HEK293 (cell line): ENCODE data around the gene ZNF600.

Experiments
- MYNN ChIP-seq: fragments of 450-650 bp; formaldehyde crosslinking; IDR thresholded peaks from 2 replicates; pipeline ENCODE4 v1.5.1; 2016; ENCODE audit warnings: missing biosample characterization, missing genetic modification characterization, borderline replicate concordance
- RBAK ChIP-seq: fragments of 450-650 bp; formaldehyde crosslinking; IDR thresholded peaks from 2 replicates; pipeline ENCODE4 v1.5.1; 2016; ENCODE audit warnings: missing biosample characterization, missing genetic modification characterization
- ZBTB21 ChIP-seq: fragments of 450-650 bp; formaldehyde crosslinking; IDR thresholded peaks from 2 replicates; pipeline ENCODE4 v1.5.1; 2017; ENCODE audit warnings: missing biosample characterization, missing genetic modification characterization
- ZBTB7A ChIP-seq: fragments of 450-650 bp; formaldehyde crosslinking; IDR thresholded peaks from 2 replicates; pipeline ENCODE4 v1.5.1; 2016; ENCODE audit warnings: low read depth, missing biosample characterization, missing genetic modification characterization
- ZNF16 ChIP-seq: fragments of 450-650 bp; formaldehyde crosslinking; IDR thresholded peaks from 2 replicates; pipeline ENCODE4 v1.5.1; 2016; ENCODE audit warnings: low read depth, missing biosample characterization, missing genetic modification characterization
- ZNF214 ChIP-seq: fragments of 450-650 bp; formaldehyde crosslinking; IDR thresholded peaks from 2 replicates; pipeline ENCODE4 v1.5.1; 2017; ENCODE audit warnings: missing biosample characterization, mild to moderate bottlenecking, missing genetic modification characterization, borderline replicate concordance
- ZNF239 ChIP-seq: fragments of 450-650 bp; formaldehyde crosslinking; IDR thresholded peaks from 2 replicates; pipeline ENCODE4 v1.5.1; 2016; ENCODE audit warnings: missing biosample characterization, missing genetic modification characterization
- ZNF701 ChIP-seq: fragments of 450-650 bp; formaldehyde crosslinking; IDR thresholded peaks from 2 replicates; pipeline ENCODE4 v1.5.1; 2016; ENCODE audit warnings: missing biosample characterization, missing genetic modification characterization
- ZNF792 ChIP-seq: fragments of 450-650 bp; formaldehyde crosslinking; IDR thresholded peaks from 2 replicates; pipeline ENCODE4 v1.5.1; 2016; ENCODE audit warnings: missing biosample characterization, missing genetic modification characterization
- ZNF830 ChIP-seq: fragments of 450-650 bp; IDR thresholded peaks from 2 replicates; pipeline ENCODE4 v1.5.0; 2018; ENCODE audit warnings: missing biosample characterization, missing genetic modification characterization, low read depth, mild to moderate bottlenecking, moderate library complexity
- TF ChIP-seq, protein P1 (sequence below): fragments of 450-650 bp; formaldehyde crosslinking; conservative IDR thresholded peaks from 2 replicates; pipeline ENCODE4 v1.5.1; 2016; ENCODE audit warnings: low read depth, missing biosample characterization, missing genetic modification characterization
- TF ChIP-seq, protein P2 (sequence below): fragments of 450-650 bp; formaldehyde crosslinking; IDR thresholded peaks from 2 replicates; pipeline ENCODE4 v1.5.1; 2016; ENCODE audit warnings: missing biosample characterization, missing genetic modification characterization
- TF ChIP-seq, protein P3 (sequence below): fragments of 450-650 bp; formaldehyde crosslinking; IDR thresholded peaks from 2 replicates; pipeline ENCODE4 v1.5.1; 2016; ENCODE audit warnings: missing biosample characterization, missing genetic modification characterization
- TF ChIP-seq, protein P4 (sequence below): fragments of 450-650 bp; formaldehyde crosslinking; IDR thresholded peaks from 2 replicates; pipeline ENCODE4 v1.5.1; 2016; ENCODE audit warnings: missing biosample characterization, missing genetic modification characterization

DNA sequence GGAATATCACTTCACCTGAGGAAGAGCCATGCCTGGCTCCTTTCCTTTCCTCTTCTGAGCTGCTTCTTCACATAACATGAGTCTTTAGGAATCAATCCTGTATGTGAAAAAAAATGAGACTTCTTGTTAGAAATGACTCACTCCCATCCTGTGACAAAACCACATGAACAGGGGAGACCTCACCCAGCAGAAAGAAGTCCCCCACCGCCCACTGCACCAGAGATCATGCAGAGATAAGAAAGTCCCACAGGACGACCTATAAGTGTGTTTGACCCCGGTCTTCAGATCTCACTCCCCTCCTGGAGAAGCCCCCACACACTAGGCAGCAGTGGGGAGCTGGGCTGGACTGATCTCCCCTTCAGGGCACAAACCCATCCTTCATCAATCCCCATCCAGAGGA is 7.8 kb downstream of the ZNF600 start:
- TF ChIP-seq, protein P1, sequence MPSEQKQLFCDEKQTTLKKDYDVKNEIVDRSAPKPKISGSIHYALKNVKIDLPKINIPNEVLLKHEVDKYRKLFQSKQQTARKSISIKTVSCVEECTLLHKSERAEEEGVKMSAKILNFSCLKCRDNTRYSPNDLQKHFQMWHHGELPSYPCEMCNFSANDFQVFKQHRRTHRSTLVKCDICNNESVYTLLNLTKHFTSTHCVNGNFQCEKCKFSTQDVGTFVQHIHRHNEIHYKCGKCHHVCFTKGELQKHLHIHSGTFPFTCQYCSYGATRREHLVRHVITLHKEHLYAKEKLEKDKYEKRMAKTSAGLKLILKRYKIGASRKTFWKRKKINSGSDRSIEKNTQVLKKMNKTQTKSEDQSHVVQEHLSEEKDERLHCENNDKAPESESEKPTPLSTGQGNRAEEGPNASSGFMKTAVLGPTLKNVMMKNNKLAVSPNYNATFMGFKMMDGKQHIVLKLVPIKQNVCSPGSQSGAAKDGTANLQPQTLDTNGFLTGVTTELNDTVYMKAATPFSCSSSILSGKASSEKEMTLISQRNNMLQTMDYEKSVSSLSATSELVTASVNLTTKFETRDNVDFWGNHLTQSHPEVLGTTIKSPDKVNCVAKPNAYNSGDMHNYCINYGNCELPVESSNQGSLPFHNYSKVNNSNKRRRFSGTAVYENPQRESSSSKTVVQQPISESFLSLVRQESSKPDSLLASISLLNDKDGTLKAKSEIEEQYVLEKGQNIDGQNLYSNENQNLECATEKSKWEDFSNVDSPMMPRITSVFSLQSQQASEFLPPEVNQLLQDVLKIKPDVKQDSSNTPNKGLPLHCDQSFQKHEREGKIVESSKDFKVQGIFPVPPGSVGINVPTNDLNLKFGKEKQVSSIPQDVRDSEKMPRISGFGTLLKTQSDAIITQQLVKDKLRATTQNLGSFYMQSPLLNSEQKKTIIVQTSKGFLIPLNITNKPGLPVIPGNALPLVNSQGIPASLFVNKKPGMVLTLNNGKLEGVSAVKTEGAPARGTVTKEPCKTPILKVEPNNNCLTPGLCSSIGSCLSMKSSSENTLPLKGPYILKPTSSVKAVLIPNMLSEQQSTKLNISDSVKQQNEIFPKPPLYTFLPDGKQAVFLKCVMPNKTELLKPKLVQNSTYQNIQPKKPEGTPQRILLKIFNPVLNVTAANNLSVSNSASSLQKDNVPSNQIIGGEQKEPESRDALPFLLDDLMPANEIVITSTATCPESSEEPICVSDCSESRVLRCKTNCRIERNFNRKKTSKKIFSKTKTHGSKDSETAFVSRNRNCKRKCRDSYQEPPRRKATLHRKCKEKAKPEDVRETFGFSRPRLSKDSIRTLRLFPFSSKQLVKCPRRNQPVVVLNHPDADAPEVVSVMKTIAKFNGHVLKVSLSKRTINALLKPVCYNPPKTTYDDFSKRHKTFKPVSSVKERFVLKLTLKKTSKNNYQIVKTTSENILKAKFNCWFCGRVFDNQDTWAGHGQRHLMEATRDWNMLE: no peak
- TF ChIP-seq, protein P2, sequence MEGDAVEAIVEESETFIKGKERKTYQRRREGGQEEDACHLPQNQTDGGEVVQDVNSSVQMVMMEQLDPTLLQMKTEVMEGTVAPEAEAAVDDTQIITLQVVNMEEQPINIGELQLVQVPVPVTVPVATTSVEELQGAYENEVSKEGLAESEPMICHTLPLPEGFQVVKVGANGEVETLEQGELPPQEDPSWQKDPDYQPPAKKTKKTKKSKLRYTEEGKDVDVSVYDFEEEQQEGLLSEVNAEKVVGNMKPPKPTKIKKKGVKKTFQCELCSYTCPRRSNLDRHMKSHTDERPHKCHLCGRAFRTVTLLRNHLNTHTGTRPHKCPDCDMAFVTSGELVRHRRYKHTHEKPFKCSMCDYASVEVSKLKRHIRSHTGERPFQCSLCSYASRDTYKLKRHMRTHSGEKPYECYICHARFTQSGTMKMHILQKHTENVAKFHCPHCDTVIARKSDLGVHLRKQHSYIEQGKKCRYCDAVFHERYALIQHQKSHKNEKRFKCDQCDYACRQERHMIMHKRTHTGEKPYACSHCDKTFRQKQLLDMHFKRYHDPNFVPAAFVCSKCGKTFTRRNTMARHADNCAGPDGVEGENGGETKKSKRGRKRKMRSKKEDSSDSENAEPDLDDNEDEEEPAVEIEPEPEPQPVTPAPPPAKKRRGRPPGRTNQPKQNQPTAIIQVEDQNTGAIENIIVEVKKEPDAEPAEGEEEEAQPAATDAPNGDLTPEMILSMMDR: no peak
- no peak for TF ChIP-seq ZNF701 (tag by site-specific recombination)
- TF ChIP-seq ZNF214: no peak
- no peak for TF ChIP-seq ZNF830 (tag by site-specific recombination)
- TF ChIP-seq ZNF16 (tag by site-specific recombination): no peak
- TF ChIP-seq, protein P3, sequence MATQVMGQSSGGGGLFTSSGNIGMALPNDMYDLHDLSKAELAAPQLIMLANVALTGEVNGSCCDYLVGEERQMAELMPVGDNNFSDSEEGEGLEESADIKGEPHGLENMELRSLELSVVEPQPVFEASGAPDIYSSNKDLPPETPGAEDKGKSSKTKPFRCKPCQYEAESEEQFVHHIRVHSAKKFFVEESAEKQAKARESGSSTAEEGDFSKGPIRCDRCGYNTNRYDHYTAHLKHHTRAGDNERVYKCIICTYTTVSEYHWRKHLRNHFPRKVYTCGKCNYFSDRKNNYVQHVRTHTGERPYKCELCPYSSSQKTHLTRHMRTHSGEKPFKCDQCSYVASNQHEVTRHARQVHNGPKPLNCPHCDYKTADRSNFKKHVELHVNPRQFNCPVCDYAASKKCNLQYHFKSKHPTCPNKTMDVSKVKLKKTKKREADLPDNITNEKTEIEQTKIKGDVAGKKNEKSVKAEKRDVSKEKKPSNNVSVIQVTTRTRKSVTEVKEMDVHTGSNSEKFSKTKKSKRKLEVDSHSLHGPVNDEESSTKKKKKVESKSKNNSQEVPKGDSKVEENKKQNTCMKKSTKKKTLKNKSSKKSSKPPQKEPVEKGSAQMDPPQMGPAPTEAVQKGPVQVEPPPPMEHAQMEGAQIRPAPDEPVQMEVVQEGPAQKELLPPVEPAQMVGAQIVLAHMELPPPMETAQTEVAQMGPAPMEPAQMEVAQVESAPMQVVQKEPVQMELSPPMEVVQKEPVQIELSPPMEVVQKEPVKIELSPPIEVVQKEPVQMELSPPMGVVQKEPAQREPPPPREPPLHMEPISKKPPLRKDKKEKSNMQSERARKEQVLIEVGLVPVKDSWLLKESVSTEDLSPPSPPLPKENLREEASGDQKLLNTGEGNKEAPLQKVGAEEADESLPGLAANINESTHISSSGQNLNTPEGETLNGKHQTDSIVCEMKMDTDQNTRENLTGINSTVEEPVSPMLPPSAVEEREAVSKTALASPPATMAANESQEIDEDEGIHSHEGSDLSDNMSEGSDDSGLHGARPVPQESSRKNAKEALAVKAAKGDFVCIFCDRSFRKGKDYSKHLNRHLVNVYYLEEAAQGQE (tag by site-specific recombination): no peak
- TF ChIP-seq ZNF792 (tag by site-specific recombination): no peak
- TF ChIP-seq ZNF239: no peak
- TF ChIP-seq MYNN (tag by site-specific recombination): no peak
- TF ChIP-seq, protein P4, sequence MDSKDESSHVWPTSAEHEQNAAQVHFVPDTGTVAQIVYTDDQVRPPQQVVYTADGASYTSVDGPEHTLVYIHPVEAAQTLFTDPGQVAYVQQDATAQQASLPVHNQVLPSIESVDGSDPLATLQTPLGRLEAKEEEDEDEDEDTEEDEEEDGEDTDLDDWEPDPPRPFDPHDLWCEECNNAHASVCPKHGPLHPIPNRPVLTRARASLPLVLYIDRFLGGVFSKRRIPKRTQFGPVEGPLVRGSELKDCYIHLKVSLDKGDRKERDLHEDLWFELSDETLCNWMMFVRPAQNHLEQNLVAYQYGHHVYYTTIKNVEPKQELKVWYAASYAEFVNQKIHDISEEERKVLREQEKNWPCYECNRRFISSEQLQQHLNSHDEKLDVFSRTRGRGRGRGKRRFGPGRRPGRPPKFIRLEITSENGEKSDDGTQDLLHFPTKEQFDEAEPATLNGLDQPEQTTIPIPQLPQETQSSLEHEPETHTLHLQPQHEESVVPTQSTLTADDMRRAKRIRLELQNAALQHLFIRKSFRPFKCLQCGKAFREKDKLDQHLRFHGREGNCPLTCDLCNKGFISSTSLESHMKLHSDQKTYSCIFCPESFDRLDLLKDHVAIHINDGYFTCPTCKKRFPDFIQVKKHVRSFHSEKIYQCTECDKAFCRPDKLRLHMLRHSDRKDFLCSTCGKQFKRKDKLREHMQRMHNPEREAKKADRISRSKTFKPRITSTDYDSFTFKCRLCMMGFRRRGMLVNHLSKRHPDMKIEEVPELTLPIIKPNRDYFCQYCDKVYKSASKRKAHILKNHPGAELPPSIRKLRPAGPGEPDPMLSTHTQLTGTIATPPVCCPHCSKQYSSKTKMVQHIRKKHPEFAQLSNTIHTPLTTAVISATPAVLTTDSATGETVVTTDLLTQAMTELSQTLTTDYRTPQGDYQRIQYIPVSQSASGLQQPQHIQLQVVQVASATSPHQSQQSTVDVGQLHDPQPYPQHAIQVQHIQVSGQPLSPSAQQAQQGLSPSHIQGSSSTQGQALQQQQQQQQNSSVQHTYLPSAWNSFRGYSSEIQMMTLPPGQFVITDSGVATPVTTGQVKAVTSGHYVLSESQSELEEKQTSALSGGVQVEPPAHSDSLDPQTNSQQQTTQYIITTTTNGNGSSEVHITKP (tag by site-specific recombination): no peak
- TF ChIP-seq ZBTB7A (tag by site-specific recombination): no peak
- no peak for TF ChIP-seq RBAK (tag by site-specific recombination)
- TF ChIP-seq ZBTB21 (tag by site-specific recombination): no peak
